Activated CD4-positive, alpha-beta T cell treated with anti-CD3 and anti-CD28 coated beads, Interleukin-2, amount 50 U/mL, for 16 hours (primary cell): ENCODE results near the gene ANP32A.
A peak's percentile ranks its signal among the peaks of the same experiment; 100 is the strongest.

Experiments
- DNase-seq: peaks from one replicate; pipeline ENCODE4 v3.0.0-alpha.2; 2020

The ANP32A gene

GRCh38 chr15:68819495-68820294, 1.0 kb downstream of the ANP32A start:
- DNase-seq: peak; percentile 53

DNA sequence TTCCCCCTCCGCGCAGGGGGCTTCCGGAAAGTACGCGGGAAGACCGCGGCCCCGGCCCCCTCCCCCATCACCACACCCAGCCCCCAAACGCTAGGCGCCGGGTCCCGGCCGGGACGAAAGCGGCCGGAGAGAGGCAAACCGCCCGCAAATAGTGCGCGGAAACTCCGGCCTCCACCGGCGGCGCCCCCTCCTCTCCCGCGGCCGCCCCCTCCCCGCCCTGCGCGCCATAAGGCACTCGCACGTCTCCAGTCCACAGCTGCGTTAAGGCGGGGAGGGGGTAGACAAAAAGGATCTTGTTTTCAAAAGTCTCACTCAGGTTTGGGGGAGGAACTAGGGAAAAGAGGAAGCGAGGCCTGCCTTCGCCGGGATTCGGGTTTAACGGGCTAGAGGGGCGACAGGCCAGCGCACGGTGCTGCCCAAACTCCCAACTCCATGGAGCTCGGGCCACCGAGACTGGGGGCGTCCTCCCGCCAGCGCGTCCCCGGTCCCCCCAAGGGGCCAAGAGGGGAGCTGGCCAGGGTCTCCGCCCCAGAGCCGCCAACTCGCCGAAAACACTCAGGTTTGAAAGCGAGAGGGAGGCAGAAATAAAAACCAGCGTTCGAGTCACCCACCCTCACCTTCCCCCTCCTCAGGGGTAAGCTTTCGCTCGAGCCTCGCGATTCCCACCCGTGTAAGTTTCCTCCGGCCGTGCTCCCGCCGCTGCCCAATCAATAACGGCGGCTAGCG, 1.8 kb downstream of the ANP32A start:
- DNase-seq: peak; percentile 51

- peak; percentile 72 for DNase-seq
These were observed 2.5 kb downstream of the ANP32A start for GRCh38 chr15:68818066-68818768.

GRCh38 chr15:68817304-68818065, 3.2 kb downstream of the ANP32A start:
- DNase-seq: peak; percentile 76

GRCh38 chr15:68816795-68817303, 3.8 kb downstream of the ANP32A start:
- no peak for DNase-seq

DNA sequence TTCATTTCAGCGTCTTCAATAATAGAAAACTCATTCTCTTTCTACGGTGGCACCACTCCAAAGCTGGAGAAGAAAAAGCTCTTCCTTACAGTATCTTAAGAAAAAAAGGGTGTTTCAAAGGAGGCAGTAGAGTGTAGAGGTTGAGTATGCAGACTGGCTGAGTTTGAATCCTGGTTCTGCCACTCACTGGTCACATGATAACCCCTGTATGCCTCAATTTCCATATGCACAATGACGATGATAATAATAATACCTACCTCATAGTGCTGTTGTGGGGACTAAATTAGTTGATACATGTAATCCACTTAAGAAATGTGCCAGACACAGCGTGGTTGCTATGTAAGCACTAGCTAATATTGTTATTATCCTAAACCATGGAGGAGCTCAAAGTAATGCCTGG, 4.5 kb downstream of the ANP32A start:
- no peak for DNase-seq

DNA sequence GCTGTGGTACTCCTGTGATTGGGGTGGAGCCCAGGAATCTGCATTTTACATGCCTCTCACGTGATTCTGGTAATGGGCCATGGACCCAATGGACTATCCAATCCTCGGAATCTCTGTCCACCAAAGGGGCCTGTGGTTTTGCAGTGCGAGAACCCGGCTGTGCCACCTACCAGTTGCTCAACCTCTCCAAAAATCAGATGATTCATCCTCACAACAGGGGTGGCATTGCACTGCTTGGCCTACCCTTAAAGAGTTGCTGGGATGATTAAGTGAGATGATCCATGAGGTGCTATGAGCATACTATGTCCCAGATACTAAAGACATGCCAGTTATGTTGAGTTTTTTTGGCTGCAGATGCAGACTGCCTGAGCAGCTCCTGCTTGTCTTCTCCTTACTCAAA, 5.1 kb downstream of the ANP32A start:
- DNase-seq: no peak

- no peak for DNase-seq
These were observed 6.1 kb downstream of the ANP32A start for GRCh38 chr15:68814596-68814995.

- no peak for DNase-seq
These were observed 7.9 kb downstream of the ANP32A start for GRCh38 chr15:68812597-68813431.

- no peak for DNase-seq
These were observed 8.6 kb downstream of the ANP32A start for GRCh38 chr15:68812069-68812468.

GRCh38 chr15:68809517-68809916, 11.2 kb downstream of the ANP32A start:
- DNase-seq: no peak

- DNase-seq: no peak
These were observed 11.9 kb downstream of the ANP32A start for GRCh38 chr15:68808770-68809169.

GRCh38 chr15:68808091-68808490, 12.6 kb downstream of the ANP32A start:
- DNase-seq: no peak

GRCh38 chr15:68807249-68807648, 13.4 kb downstream of the ANP32A start:
- no peak for DNase-seq

- DNase-seq: no peak
These were observed 14.3 kb downstream of the ANP32A start for GRCh38 chr15:68806220-68807060.

DNA sequence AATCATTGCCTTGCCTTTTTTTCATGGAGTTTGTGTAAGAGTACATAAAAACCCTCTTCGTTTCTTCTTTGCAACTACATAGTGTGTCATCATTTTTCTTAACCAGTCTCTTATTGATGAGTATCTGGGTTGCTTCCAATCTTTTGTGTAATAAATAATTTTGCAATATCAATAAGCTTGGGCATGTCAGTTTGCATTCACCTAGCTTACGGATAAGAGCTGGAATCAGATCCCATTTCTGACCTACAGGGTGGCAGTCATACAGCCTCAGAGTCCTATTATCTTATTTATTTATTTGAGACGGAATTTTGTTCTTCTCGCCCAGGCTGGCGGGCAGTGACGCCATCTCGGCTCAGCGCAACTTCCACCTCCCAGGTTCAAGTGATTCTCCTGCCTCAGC, 18.3 kb downstream of the ANP32A start:
- no peak for DNase-seq

GRCh38 chr15:68801572-68802148, 19.0 kb downstream of the ANP32A start:
- no peak for DNase-seq

GRCh38 chr15:68800875-68801274, 19.8 kb downstream of the ANP32A start:
- DNase-seq: no peak

DNA sequence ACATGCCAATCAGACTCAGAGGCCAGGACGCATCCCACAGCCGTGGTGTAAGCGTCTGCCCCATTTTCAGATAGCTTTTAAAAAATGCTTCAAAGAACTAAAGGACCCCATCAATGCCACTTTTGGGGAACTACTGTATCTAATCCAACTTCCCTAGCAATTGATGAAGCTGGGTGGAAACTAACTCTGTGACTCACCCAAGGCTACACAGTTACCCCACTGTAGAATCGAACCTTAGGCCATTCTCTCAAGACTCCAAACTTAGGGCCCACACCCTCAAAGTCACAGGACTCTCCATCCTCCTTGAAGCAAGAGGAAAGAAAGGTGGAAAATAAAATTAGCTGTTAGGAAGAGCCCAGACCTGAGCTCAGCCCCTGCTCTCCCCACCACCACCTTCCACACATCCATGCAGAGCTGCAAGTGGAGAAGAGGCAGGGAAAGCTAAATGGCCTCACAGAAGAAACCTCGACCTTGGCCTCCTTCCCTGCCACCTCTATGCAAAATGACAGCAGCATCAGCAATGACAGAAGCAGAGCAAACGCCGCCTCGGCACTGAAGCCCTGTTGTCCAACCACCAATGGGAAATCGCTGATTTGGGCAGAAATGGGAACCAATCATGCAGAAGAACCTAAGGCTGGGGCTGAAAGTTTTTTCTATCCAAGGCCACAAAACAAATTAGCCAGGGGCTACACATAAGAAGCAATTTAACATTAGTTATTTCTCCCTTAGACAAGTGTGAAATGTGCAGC, 22.2 kb downstream of the ANP32A start:
- DNase-seq: no peak
